SK-N-SH (cell line): ENCODE data around the gene MALL. TPM values are rescaled to one million over a fixed set of nuclear protein-coding genes. Genes with fewer than 3 reads are reported as not detected.
A peak's percentile ranks its signal among the peaks of the same experiment; 100 is the strongest.

Source experiments
- CTCF ChIA-PET: fragments of 300-600, 350-600 bp; formaldehyde crosslinking; extraction: SDS; loops from one replicate; lab custom pipeline; 2021; lab: Yijun Ruan, JAX
- POLR2A ChIA-PET: fragments of 350-600 bp; sonication (Branson Sonifier 250); formaldehyde crosslinking; extraction: SDS; loops from one replicate; lab custom pipeline; 2020; ENCODE audit warnings: antibody characterized with exemption, inconsistent platforms; lab: Yijun Ruan, JAX
- DNase-seq: peaks from one replicate; pipeline ENCODE4 v3.0.0; 2012
- H2AFZ ChIP-seq: fragments of 200-600 bp; sonication (generic); 2 replicates; pipeline ENCODE4 v1.8.1; 2016; ENCODE audit warnings: antibody characterized with exemption, mild to moderate bottlenecking, low read depth
- H3F3A ChIP-seq: fragments of 200-600 bp; sonication (generic); replicated peaks from 2 replicates; pipeline ENCODE3; 2016; ENCODE audit warnings: antibody characterized with exemption, mild to moderate bottlenecking; ENCODE audit not compliant: insufficient read depth
- H3K27ac ChIP-seq, 2 experiments: fragments of 200-500 bp in 1 of 2; fragments of 200-600 bp in 1 of 2; sonication (Bioruptor generic) in 1 of 2; sonication (generic), shearing (Covaris generic) in 1 of 2; 2 replicates each; pipeline versions ENCODE4 v1.5.1 to v1.6.1; 2014 to 2016; ENCODE audit warnings: low read depth in 2 of 2, inconsistent platforms in 1 of 2, low read length in 1 of 2, mild to moderate bottlenecking in 1 of 2, mixed read lengths in 1 of 2
- H3K27me3 ChIP-seq: fragments of 200-600 bp; sonication (generic), shearing (Covaris generic); 2 replicates; pipeline ENCODE4 v1.6.1; 2016; ENCODE audit warnings: mixed run types; ENCODE audit not compliant: insufficient read depth
- H3K36me3 ChIP-seq, 2 experiments: fragments of 200-500 bp in 1 of 2; fragments of 200-600 bp in 1 of 2; sonication (Bioruptor generic) in 1 of 2; sonication (generic) in 1 of 2; replicated peaks in 1 of 2; 2 replicates each; pipeline versions ENCODE3 to v1.5.1; 2014 to 2016; ENCODE audit warnings: low read length in 1 of 2, mild to moderate bottlenecking in 1 of 2; ENCODE audit not compliant: insufficient read depth in 2 of 2, control insufficient read depth in 1 of 2
- H3K4me1 ChIP-seq, 2 experiments: fragments of 200-500 bp in 1 of 2; fragments of 200-600 bp in 1 of 2; sonication (Bioruptor generic) in 1 of 2; sonication (generic), shearing (Covaris generic) in 1 of 2; 2 replicates each; pipeline versions ENCODE4 v1.5.1 to v1.6.1; 2014 to 2016; ENCODE audit warnings: low read depth in 1 of 2, low read length in 1 of 2, mixed run types in 1 of 2; ENCODE audit not compliant: insufficient read depth in 2 of 2, control insufficient read depth in 1 of 2
- H3K4me2 ChIP-seq: fragments of 200-600 bp; sonication (generic), shearing (Covaris generic); 2 replicates; pipeline ENCODE4 v1.6.1; 2017; ENCODE audit warnings: mixed run types
- H3K4me3 ChIP-seq, 2 experiments: fragments of 200-500 bp in 1 of 2; fragments of 200-600 bp in 1 of 2; sonication (Bioruptor generic) in 1 of 2; sonication (generic), shearing (Covaris generic) in 1 of 2; 2 replicates each; pipeline versions ENCODE4 v1.5.1 to v1.8.1; 2014 to 2016; ENCODE audit warnings: low read depth in 2 of 2, inconsistent platforms in 1 of 2, low read length in 1 of 2, mild to moderate bottlenecking in 1 of 2, mixed read lengths in 1 of 2, moderate library complexity in 1 of 2
- H3K79me2 ChIP-seq: fragments of 200-600 bp; sonication (generic); 2 replicates; pipeline ENCODE4 v1.8.1; 2017; ENCODE audit warnings: mild to moderate bottlenecking; ENCODE audit not compliant: insufficient read depth
- H3K9ac ChIP-seq: fragments of 200-600 bp; sonication (generic); 2 replicates; pipeline ENCODE4 v1.6.1; 2017; ENCODE audit warnings: mixed run types
- H3K9me2 ChIP-seq: fragments of 200-600 bp; sonication (generic); 2 replicates; pipeline ENCODE4 v1.6.1; 2017; ENCODE audit warnings: mixed run types
- H3K9me3 ChIP-seq: fragments of 200-600 bp; sonication (generic); 2 replicates; pipeline ENCODE4 v1.6.1; 2017; ENCODE audit warnings: mixed run types, mild to moderate bottlenecking, moderate library complexity
- H4K20me1 ChIP-seq: fragments of 200-600 bp; sonication (generic); 2 replicates; pipeline ENCODE4 v1.6.1; 2017; ENCODE audit warnings: mild to moderate bottlenecking, mixed run types; ENCODE audit not compliant: insufficient read depth
- CHD2 ChIP-seq: fragments of 150-350 bp; IDR thresholded peaks from 2 replicates; pipeline ENCODE4 v1.6.1; 2018; ENCODE audit warnings: low read length; ENCODE audit not compliant: partially characterized antibody
- ELF1 ChIP-seq: IDR thresholded peaks from 2 replicates; pipeline ENCODE4 v1.4.0; 2012
- EP300 ChIP-seq, 2 experiments: IDR thresholded peaks; 2 replicates each; pipeline versions ENCODE4 v1.4.0 to v1.6.1; 2012; ENCODE audit warnings: borderline replicate concordance in 1 of 2, low read depth in 1 of 2, low read length in 1 of 2
- FOSL2 ChIP-seq: IDR thresholded peaks from 2 replicates; pipeline ENCODE4 v1.4.0; 2012; ENCODE audit warnings: low read depth, mild to moderate bottlenecking, moderate library complexity, borderline replicate concordance
- FOXJ3 ChIP-seq: sonication (generic); formaldehyde crosslinking; IDR thresholded peaks from 2 replicates; pipeline ENCODE4 v1.5.1; 2020; ENCODE audit warnings: mild to moderate bottlenecking, missing genetic modification reagents
- FOXM1 ChIP-seq: IDR thresholded peaks from 2 replicates; pipeline ENCODE4 v1.4.0; 2012; ENCODE audit warnings: low read depth, mild to moderate bottlenecking
- GABPA ChIP-seq: IDR thresholded peaks from 2 replicates; pipeline ENCODE4 v1.4.0; 2012; ENCODE audit warnings: low read depth, mild to moderate bottlenecking
- GATA2 ChIP-seq: sonication (generic); formaldehyde crosslinking; IDR thresholded peaks from 2 replicates; pipeline ENCODE4 v1.5.0; 2020; ENCODE audit warnings: mild to moderate bottlenecking, missing genetic modification reagents
- IRF3 ChIP-seq: fragments of 150-350 bp; IDR thresholded peaks from 2 replicates; pipeline ENCODE4 v1.6.1; 2016; ENCODE audit warnings: mild to moderate bottlenecking, low read depth, low read length
- JUND ChIP-seq: IDR thresholded peaks from 2 replicates; pipeline ENCODE4 v1.4.0; 2012
- NFIC ChIP-seq: IDR thresholded peaks from 2 replicates; pipeline ENCODE4 v1.4.0; 2012; ENCODE audit warnings: borderline replicate concordance
- NRF1 ChIP-seq: IDR thresholded peaks from 2 replicates; pipeline ENCODE4 v1.6.1; 2012; ENCODE audit warnings: low read depth, mild to moderate bottlenecking, low read length
- POLR2AphosphoS5 ChIP-seq: IDR thresholded peaks from 2 replicates; pipeline ENCODE4 v1.6.1; 2012; ENCODE audit warnings: low read depth, low read length
- RAD21 ChIP-seq: IDR thresholded peaks from 2 replicates; pipeline ENCODE4 v1.6.1; 2012; ENCODE audit warnings: mild to moderate bottlenecking, low read length
- RCOR1 ChIP-seq: fragments of 150-350 bp; IDR thresholded peaks from 2 replicates; pipeline ENCODE4 v1.6.1; 2017; ENCODE audit warnings: antibody characterized with exemption, low read length
- RXRA ChIP-seq: IDR thresholded peaks from 2 replicates; pipeline ENCODE4 v1.4.0; 2012; ENCODE audit warnings: low read depth, mild to moderate bottlenecking, borderline replicate concordance
- SIN3A ChIP-seq: IDR thresholded peaks from 2 replicates; pipeline ENCODE4 v1.6.1; 2012; ENCODE audit warnings: low read depth, mild to moderate bottlenecking, low read length, moderate library complexity, borderline replicate concordance
- SMC3 ChIP-seq: IDR thresholded peaks from 2 replicates; pipeline ENCODE4 v1.6.1; 2012; ENCODE audit warnings: low read depth, low read length, improper control_type of control experiment
- TAF1 ChIP-seq: IDR thresholded peaks from 2 replicates; pipeline ENCODE4 v1.6.1; 2012; ENCODE audit warnings: low read depth, mild to moderate bottlenecking, low read length, moderate library complexity, borderline replicate concordance
- TEAD4 ChIP-seq: IDR thresholded peaks from 2 replicates; pipeline ENCODE4 v1.4.0; 2012; ENCODE audit warnings: mild to moderate bottlenecking, borderline replicate concordance; ENCODE audit not compliant: insufficient read depth
- YY1 ChIP-seq: IDR thresholded peaks from 2 replicates; pipeline ENCODE4 v1.4.0; 2012; ENCODE audit warnings: low read depth, mild to moderate bottlenecking
- whole genome bisulfite sequencing: methylation state at CpG from one replicate; pipeline ENCODE4 v1.1.6; 2017; ENCODE audit warnings: low lambda C conversion rate; 5-methylcytosine and 5-hydroxymethylcytosine counted together
- polyA plus RNA-seq, 3 experiments: library from polyadenylated mRNA; depleted of rRNA; stranded (reverse); fragments of >200 nt; gene quantifications; 2 replicates each; pipeline ENCODE4 v1.2.3, GENCODE V29; 2012
- TF ChIP-seq, protein P1 (sequence below): IDR thresholded peaks from 2 replicates; pipeline ENCODE4 v1.4.0; 2012; ENCODE audit warnings: low read depth, borderline replicate concordance
- TF ChIP-seq, protein P2 (sequence below): IDR thresholded peaks from 2 replicates; pipeline ENCODE4; 2012
- TF ChIP-seq, protein P3 (sequence below): fragments of 150-350 bp; IDR thresholded peaks from 2 replicates; pipeline ENCODE4 v1.6.1; 2017; ENCODE audit warnings: antibody characterized with exemption, low read length, low read depth, borderline replicate concordance
- TF ChIP-seq, protein P4 (sequence below): fragments of 200-600 bp; sonication (generic); IDR thresholded peaks from 2 replicates; pipeline ENCODE4 v1.6.1; 2017; ENCODE audit warnings: antibody characterized with exemption, mild to moderate bottlenecking, moderate library complexity

MALL gene
- polyA plus RNA-seq, 1 of the 3 experiments (the other 2 are of a cell fraction): 5.2 TPM

DNA sequence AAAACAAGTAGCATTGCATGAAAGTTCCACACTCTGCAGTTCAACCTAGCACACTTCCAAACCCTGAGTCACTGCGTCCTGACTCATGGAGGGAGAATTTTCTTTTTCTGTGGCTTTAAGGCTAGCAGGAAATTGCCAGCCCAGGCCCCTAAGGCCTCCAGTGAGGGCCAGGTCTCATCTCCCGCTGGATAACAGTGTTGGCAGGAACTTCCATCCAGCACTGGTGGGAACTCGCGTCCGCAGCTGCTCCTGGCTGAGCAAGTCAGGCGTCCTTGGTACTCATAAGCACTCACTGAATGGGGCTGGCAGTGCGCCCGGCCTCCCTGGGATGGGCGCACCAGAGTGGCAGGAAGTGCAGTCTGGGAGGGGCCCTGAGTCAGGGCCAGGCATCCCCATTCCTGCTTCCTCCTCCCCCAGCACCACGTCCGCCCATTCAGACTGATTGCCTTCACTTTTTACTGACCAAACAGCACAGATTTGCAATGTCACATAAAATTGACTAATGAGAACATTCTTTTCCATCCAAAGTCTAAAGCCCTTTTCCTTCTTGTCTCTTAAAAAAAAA is 14.3 kb downstream of the MALL start:
- H3K9me3 ChIP-seq: no peaks in the 10 kb centered on the region
- 0% methylated on average over 3 of the region's 11 CpGs for WGBS
- H3K27me3 ChIP-seq: no peaks in the 10 kb centered on the region
- H3K9me2 ChIP-seq: no peaks in the 10 kb centered on the region
- H3K4me2 ChIP-seq: peak overlapping the region; percentile 69
- H3K79me2 ChIP-seq: no peaks in the 10 kb centered on the region
- peaks cover 45% of the 10 kb centered on the region for H3F3A ChIP-seq
- H4K20me1 ChIP-seq: no peaks in the 10 kb centered on the region
- CTCF ChIA-PET: no interaction called here
- no peaks in the 10 kb centered on the region for H3K36me3 ChIP-seq
- peaks cover 17 to 44% of the 10 kb centered on the region in 2 experiments; a peak in 3 of 4 replicates for H3K4me1 ChIP-seq
- 0 out of 2 replicates have a peak overlapping the region, but pooled peaks have one; percentile 31 for H2AFZ ChIP-seq
- peak overlapping the region; percentile 96 to 100 for H3K27ac ChIP-seq
- peak overlapping the region in 1 of 2 experiments; percentile 33; a peak in 1 of 4 replicates for H3K4me3 ChIP-seq
- POLR2A ChIA-PET: no interaction called here
- DNase-seq: peak; percentile 84
- H3K9ac ChIP-seq: peak overlapping the region; percentile 76
- TF ChIP-seq YY1 (no peak; the same call in 1 of the 2 replicates), POLR2AphosphoS5 (peak; percentile 66; the same call in 1 of the 2 replicates), RAD21 (no peak), SMC3 (no peak), CHD2 (no peak), FOXJ3 (CRISPR knock-in tag) (no peak), TEAD4 (peak; percentile 87), IRF3 (no peak), TAF1 (peak; percentile 81; the same call in 1 of the 2 replicates), EP300 (IDR thresholded peaks at IDR 0.05; ENCODE audit: borderline replicate concordance in 1 of 2, low read depth in 1 of 2, low read length in 1 of 2) (peak; percentile 26 to 79; a peak in 2 of 4 replicates), GATA2 (no peak), SIN3A (peak; percentile 71; the same call in 1 of the 2 replicates), JUND (peak; percentile 93), NFIC (peak; percentile 97), GABPA (peak; percentile 9; the same call in 1 of the 2 replicates), FOXM1 (peak; percentile 58; the same call in 1 of the 2 replicates), RCOR1 (no peak), FOSL2 (peak; percentile 96), ELF1 (peak; percentile 72; the same call in 1 of the 2 replicates), RXRA (peak; percentile 73; the same call in 1 of the 2 replicates), NRF1 (no peak)
- TF ChIP-seq, protein P1, sequence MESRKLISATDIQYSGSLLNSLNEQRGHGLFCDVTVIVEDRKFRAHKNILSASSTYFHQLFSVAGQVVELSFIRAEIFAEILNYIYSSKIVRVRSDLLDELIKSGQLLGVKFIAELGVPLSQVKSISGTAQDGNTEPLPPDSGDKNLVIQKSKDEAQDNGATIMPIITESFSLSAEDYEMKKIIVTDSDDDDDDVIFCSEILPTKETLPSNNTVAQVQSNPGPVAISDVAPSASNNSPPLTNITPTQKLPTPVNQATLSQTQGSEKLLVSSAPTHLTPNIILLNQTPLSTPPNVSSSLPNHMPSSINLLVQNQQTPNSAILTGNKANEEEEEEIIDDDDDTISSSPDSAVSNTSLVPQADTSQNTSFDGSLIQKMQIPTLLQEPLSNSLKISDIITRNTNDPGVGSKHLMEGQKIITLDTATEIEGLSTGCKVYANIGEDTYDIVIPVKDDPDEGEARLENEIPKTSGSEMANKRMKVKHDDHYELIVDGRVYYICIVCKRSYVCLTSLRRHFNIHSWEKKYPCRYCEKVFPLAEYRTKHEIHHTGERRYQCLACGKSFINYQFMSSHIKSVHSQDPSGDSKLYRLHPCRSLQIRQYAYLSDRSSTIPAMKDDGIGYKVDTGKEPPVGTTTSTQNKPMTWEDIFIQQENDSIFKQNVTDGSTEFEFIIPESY: peak; percentile 81; the same call in 1 of the 2 replicates
- TF ChIP-seq, protein P2, sequence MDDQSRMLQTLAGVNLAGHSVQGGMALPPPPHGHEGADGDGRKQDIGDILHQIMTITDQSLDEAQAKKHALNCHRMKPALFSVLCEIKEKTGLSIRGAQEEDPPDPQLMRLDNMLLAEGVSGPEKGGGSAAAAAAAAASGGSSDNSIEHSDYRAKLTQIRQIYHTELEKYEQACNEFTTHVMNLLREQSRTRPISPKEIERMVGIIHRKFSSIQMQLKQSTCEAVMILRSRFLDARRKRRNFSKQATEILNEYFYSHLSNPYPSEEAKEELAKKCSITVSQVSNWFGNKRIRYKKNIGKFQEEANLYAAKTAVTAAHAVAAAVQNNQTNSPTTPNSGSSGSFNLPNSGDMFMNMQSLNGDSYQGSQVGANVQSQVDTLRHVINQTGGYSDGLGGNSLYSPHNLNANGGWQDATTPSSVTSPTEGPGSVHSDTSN: peak; percentile 89
- TF ChIP-seq, protein P3, sequence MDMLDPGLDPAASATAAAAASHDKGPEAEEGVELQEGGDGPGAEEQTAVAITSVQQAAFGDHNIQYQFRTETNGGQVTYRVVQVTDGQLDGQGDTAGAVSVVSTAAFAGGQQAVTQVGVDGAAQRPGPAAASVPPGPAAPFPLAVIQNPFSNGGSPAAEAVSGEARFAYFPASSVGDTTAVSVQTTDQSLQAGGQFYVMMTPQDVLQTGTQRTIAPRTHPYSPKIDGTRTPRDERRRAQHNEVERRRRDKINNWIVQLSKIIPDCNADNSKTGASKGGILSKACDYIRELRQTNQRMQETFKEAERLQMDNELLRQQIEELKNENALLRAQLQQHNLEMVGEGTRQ: no peak
- TF ChIP-seq, protein P4, sequence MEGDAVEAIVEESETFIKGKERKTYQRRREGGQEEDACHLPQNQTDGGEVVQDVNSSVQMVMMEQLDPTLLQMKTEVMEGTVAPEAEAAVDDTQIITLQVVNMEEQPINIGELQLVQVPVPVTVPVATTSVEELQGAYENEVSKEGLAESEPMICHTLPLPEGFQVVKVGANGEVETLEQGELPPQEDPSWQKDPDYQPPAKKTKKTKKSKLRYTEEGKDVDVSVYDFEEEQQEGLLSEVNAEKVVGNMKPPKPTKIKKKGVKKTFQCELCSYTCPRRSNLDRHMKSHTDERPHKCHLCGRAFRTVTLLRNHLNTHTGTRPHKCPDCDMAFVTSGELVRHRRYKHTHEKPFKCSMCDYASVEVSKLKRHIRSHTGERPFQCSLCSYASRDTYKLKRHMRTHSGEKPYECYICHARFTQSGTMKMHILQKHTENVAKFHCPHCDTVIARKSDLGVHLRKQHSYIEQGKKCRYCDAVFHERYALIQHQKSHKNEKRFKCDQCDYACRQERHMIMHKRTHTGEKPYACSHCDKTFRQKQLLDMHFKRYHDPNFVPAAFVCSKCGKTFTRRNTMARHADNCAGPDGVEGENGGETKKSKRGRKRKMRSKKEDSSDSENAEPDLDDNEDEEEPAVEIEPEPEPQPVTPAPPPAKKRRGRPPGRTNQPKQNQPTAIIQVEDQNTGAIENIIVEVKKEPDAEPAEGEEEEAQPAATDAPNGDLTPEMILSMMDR: no peak
